ENCODE results near the gene ADGRL3.

- TF ChIP-seq CTCF (IDR thresholded peaks at IDR 0.05) (no peak), POLR2A (IDR thresholded peaks at IDR 0.05) (no peak)
Measured at GRCh38 chr4:61296144-61296543, 96.0 kb downstream of the ADGRL3 start.
